Uterus (tissue), 4 donors: Measurements from ENCODE around the gene ADCK2. TPM values are rescaled to one million over a fixed set of nuclear protein-coding genes. Genes with fewer than 3 reads are reported as not detected.
"Not testable (repeated sequence)": the region's sequence is repeated elsewhere in the genome, so short reads cannot be mapped to it uniquely, and the experiment has no call there.

ENCODE experiments used
- DNase-seq, 2 donors: peaks; one replicate each; pipeline ENCODE4 v3.0.0-alpha.2; 2019 to 2020
- H3K27ac ChIP-seq, 2 donors: fragments of 200-600 bp; sonication (generic); 1 replicate in 1 of 2; 2 replicates in 1 of 2; pipeline ENCODE4 v1.5.1; 2016 to 2018
- H3K27me3 ChIP-seq, 2 donors: fragments of 200-600 bp; sonication (generic); one replicate each; pipeline ENCODE4 v1.5.1; 2018 to 2019; ENCODE audit warnings: control low read depth in 1 of 2
- H3K36me3 ChIP-seq, 2 donors: fragments of 200-600 bp; sonication (generic); one replicate each; pipeline ENCODE4 v1.5.1; 2019; ENCODE audit warnings: control low read depth in 1 of 2
- H3K4me1 ChIP-seq, 2 donors: fragments of 200-600 bp; sonication (generic); one replicate each; pipeline ENCODE4 v1.5.1; 2018 to 2019; ENCODE audit warnings: control low read depth in 1 of 2
- H3K4me3 ChIP-seq, 2 donors: fragments of 200-600 bp; sonication (generic); 1 replicate in 1 of 2; 2 replicates in 1 of 2; pipeline ENCODE4 v1.5.1; 2018 to 2019; ENCODE audit warnings: mild to moderate bottlenecking in 1 of 2
- H3K9me3 ChIP-seq, 2 donors: fragments of 200-600 bp; sonication (generic); one replicate each; pipeline ENCODE4 v1.5.1; 2019; ENCODE audit warnings: control low read depth in 1 of 2
- CTCF ChIP-seq, 4 experiments: fragments of 200-600 bp in 2 of 4; fragments of 450-650 bp in 2 of 4; sonication (generic) in 2 of 4; IDR thresholded peaks; one replicate each; pipeline ENCODE4 v1.5.1; 2016 to 2019; ENCODE audit warnings: antibody characterized with exemption in 4 of 4, mild to moderate bottlenecking in 2 of 4, moderate library complexity in 1 of 4
- POLR2A ChIP-seq, 2 donors: fragments of 450-650 bp; IDR thresholded peaks; one replicate each; pipeline ENCODE4 v1.6.1; 2016; ENCODE audit warnings: antibody characterized with exemption in 2 of 2, mild to moderate bottlenecking in 1 of 2, moderate library complexity in 1 of 2
- intact Hi-C: fragments of 100-400 bp; cut with DNase I; formaldehyde crosslinking; loops from one replicate; pipeline ENCODE4 v1.15.1; 2023; ENCODE audit warnings: low total_unique reads
- small RNA-seq: library from RNA; depleted of rRNA; stranded (forward); fragments of <200 nt; gene quantifications from one replicate; pipeline ENCODE3, GENCODE V24; 2016
- total RNA-seq, 4 donors: library from RNA; depleted of rRNA in 3 of 4; stranded (reverse); fragments of >200 nt in 3 of 4; gene quantifications; one replicate each; pipeline versions ENCODE4 v1.1.0 to v1.2.4, GENCODE V29; 2014 to 2023
- donor health status: DM: yes; HTN: yes; CAD: no.

Gene ADCK2
- total RNA-seq, 4 donors from 2014 or later = 13.2 to 24.3 (median 22.4) TPM

GRCh38 chr7:140738280-140738679 is 65.5 kb downstream of the ADCK2 start:
- Histone ChIP-seq H3K4me1 (no peaks in the 10 kb centered on the region), H3K9me3 (no peaks in the 10 kb centered on the region), H3K4me3 (no peak overlapping the region), H3K36me3 (no peaks in the 10 kb centered on the region), H3K27ac (no peak overlapping the region), H3K27me3 (no peaks in the 10 kb centered on the region)
- TF ChIP-seq CTCF (IDR thresholded peaks at IDR 0.05) (no peak), POLR2A (IDR thresholded peaks at IDR 0.05) (no peak)
- no peak for DNase-seq
- intact Hi-C loops = no loop called here

GRCh38 chr7:140743255-140743654 is 70.5 kb downstream of the ADCK2 start:
- H3K4me3 ChIP-seq, H3K36me3 ChIP-seq, H3K27me3 ChIP-seq, intact Hi-C loops, DNase-seq, H3K27ac ChIP-seq, H3K4me1 ChIP-seq, H3K9me3 ChIP-seq: not testable (repeated sequence)

- Histone ChIP-seq H3K36me3 (no peaks in the 10 kb centered on the region), H3K4me1 (no peaks in the 10 kb centered on the region), H3K27me3 (no peaks in the 10 kb centered on the region), H3K4me3 (no peak overlapping the region), H3K27ac (no peak overlapping the region), H3K9me3 (no peaks in the 10 kb centered on the region)
- intact Hi-C loops = no loop called here
- no peak for TF ChIP-seq CTCF (IDR thresholded peaks at IDR 0.05)
- no peak for TF ChIP-seq POLR2A (IDR thresholded peaks at IDR 0.05)
- DNase-seq = no peak
Measured at GRCh38 chr7:140744005-140744404, 71.3 kb downstream of the ADCK2 start.

Small RNAs within 50 kb of the gene (small RNA-seq; reads per million reads assigned to genes)
- not detected for gene RN7SL771P

Other genes starting within 250 kb of the ADCK2 start
- gene MKRN1, start 193.4 kb upstream of the ADCK2 start, total RNA-seq = 10 to 100 TPM; 11.0 to 81.6 (median 54.4) TPM
- gene DENND2A, start 32.1 kb upstream of the ADCK2 start, total RNA-seq = 10 to 100 TPM in 3 of 4 donors, 1 to 10 TPM in 1; 9.1 to 84.8 (median 35.5) TPM
- 100 to 1,000 TPM in 3 of 4 donors, 10 to 100 TPM in 1; 29.5 to 349 (median 157) TPM for gene NDUFB2, start 23.8 kb downstream of the ADCK2 start, total RNA-seq